ENCODE data around the gene FCHO1.

The FCHO1 gene

GRCh38 chr19:17830567-17831418, 79.5 kb downstream of the FCHO1 start:
- DNase-seq (ENCODE audit: low spot score) = peak; percentile 93

DNA sequence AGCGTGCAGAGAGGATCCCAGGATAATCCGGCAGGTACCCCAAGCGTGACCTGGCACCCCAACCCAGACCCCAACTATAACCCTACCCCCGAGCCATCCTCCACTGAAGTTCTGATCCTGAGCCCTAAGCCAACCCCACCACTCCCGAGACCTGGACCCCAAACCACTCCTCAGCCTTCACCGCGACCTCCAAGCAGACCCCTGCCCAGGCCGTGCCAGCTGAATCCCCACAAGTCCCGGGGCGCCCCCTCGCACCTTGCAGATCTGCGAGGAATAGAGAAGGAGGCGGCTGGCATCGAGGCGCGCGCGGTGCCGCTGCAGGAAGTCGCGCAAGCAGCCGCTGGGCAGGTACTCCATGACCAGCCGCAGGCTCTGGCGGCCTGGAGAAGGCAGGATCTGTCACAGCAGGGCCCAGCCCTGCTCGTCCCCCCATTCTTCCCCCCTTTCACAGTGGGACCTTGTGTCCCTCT, 80.2 kb downstream of the FCHO1 start:
- DNase-seq (ENCODE audit: low spot score) = no peak

DNA sequence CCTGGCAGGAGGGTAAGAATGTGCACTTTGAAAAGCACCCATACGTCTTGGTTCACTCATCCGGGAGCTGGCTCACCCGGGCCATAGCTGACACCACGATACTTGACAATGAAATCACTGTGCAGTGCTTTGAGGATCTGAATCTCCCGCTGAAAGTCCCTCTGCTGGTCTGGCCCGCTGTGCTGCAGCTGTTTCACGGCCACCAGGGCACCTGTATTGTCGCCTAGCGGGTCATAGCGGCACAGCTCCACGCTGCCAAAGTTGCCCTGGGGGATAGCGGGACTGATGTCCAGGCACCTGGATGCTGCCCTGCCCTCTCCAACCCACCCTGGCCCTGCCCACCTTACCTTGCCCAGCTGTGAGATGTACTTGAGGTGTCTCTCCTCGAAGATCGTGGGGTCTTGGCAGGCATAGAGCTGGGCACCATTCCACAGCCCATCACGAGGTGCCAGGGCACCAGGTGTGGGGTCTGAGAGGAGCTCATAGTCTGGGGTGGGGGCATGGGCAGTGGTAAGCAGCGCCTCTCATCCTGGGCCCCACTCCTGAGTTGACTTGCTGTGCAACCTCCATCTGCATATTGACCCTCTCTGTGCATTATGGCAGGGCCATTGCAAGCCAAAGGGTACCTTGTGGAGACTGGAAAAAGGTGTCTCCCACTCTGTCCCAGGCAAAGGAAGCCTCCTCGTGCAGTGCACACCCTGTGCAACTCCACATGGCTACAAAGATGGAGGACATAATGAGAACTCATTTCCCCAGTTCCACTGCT, 81.3 kb downstream of the FCHO1 start:
- no peak for DNase-seq (ENCODE audit: low spot score)

- DNase-seq (ENCODE audit: low spot score) = no peak
Measured at GRCh38 chr19:17834350-17835181, 83.3 kb downstream of the FCHO1 start.

- DNase-seq (ENCODE audit: low spot score) = no peak
Measured at GRCh38 chr19:17835182-17836006, 84.1 kb downstream of the FCHO1 start.

DNA sequence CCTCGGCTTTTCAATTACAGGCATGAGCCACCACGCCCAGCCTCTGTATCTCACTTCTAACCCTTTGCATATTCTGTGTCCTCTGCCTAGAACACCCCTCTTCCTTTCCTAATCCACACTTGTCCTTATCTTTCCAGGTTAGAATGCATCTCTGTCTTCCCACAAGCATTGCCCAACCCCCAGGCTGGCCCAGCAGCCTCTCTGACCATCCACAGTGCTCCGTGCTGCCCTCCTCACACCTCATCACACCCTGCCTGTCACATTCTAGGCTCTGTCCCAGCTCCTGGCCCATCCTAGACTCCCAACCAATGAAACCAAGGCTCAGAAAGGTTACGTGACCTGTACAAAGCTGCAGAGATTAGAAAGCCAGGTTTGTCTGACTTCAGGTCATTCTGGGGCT, 85.3 kb downstream of the FCHO1 start:
- no peak for DNase-seq (ENCODE audit: low spot score)

DNA sequence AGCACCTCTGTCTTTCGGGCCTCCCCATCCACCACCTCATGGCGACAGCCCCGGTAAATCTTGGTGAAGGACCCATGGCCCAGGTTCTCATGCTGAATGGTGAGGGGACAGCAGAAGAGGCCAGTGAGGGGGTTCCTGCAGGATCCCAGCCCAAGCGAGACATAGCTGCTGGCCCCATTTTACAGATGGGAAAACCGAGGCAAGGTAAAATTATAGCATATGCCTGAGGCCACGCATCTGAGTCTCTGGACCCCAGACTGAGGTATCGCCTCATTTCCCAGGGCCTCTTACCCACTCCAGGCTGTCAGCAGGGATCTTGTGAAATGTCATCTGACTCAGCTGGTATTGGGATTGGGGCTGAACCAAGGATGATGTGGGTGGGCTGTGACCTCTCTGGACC, 86.7 kb downstream of the FCHO1 start:
- DNase-seq (ENCODE audit: low spot score) = no peak
